GM12801 (cell line): ENCODE measurements around the gene ASTN2.

Source experiments
- CTCF ChIP-seq: IDR thresholded peaks from one replicate; pipeline ENCODE4 v1.5.1; 2011; ENCODE audit warnings: control low read depth; ENCODE audit not compliant: insufficient read length; ENCODE audit errors: extremely low read depth

Gene ASTN2

DNA sequence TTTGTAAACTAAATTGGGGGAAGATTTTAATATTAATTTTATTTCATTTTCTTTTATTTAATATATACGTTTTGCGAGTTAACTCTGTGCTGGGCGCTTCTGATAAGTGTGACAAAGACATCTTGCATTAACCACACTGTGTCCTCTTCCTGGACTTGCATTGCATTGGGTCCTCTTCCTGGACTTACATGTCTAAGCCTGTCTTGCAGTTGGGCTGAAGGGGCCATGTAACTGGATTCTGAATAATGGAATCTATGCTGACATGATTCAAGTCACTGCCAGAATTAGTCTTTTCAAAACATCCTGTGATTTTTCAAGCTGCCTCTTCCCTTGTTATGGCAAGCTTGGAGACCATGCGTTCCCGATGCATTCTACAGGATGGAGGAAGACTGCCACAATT lies 605.2 kb downstream of the ASTN2 start:
- TF ChIP-seq CTCF: no peak

DNA sequence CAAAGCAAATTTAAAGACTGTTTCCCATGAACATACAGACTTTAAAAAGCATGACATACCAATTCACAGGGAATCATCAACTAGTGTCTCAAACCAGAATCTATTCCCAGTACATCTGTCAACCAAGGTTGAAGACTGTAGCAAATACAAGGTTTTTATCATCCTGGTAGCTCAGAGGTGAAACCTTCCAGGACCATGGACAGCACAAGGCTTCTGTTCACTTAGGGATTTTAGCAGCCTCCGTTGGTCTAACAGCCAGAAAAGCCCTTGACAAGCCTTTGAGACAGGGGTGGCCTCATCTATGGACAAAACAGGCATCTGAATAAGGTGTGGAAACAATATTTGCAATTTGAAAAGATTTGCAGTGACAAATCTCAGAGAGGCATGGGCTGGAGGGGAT lies 608.8 kb downstream of the ASTN2 start:
- no peak for TF ChIP-seq CTCF

- TF ChIP-seq CTCF: no peak
These were observed 614.0 kb downstream of the ASTN2 start for GRCh38 chr9:116800885-116801284.

- no peak for TF ChIP-seq CTCF
These were observed 614.8 kb downstream of the ASTN2 start for GRCh38 chr9:116800074-116800473.

- no peak for TF ChIP-seq CTCF
These were observed 616.3 kb downstream of the ASTN2 start for GRCh38 chr9:116798521-116798920.

GRCh38 chr9:116797276-116797675 lies 617.6 kb downstream of the ASTN2 start:
- TF ChIP-seq CTCF: no peak

DNA sequence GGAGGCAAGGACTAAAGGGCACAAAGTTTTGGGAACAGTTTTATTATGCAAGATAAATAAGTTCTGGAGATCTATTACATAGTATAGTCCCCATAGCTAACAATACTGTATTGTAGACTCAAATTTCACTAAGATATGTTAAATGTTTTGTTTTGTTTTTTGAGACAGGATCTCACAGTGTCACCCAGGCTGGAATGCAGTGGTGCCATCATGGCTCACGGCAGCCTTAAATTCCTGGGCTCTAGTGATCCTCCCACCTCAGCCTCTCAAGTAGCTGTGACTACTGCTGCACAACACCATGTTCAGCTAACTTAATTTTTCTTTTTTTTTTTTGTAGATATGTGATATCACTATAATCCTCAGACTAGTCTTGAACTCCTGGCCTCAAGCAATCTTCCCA lies 618.2 kb downstream of the ASTN2 start:
- TF ChIP-seq CTCF: no peak

DNA sequence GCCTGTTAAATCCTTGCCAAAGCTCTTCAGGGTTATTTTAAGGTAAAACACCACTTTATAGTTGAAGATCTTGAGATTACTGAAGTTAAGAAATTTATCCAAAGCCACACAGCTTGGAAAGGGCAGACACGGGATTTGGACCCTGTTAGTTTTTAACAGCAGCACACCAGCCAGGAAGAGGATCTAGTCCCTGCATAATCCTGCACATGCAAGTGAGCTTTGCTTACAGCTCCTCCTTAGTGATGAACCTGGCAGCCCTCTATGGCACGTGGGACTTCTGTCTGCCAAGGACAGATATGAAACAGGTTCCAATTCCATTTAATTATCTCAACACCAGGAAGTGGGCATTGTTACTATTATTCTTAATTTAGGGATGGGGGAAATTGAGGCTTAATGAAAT lies 619.0 kb downstream of the ASTN2 start:
- no peak for TF ChIP-seq CTCF
